ENCODE measurements around the gene SRP9. TPM values are rescaled to one million over a fixed set of nuclear protein-coding genes. Genes with fewer than 3 reads are reported as not detected.

SRP9 gene
- total RNA-seq, 1 donor from 2014 or later: 252 TPM

DNA sequence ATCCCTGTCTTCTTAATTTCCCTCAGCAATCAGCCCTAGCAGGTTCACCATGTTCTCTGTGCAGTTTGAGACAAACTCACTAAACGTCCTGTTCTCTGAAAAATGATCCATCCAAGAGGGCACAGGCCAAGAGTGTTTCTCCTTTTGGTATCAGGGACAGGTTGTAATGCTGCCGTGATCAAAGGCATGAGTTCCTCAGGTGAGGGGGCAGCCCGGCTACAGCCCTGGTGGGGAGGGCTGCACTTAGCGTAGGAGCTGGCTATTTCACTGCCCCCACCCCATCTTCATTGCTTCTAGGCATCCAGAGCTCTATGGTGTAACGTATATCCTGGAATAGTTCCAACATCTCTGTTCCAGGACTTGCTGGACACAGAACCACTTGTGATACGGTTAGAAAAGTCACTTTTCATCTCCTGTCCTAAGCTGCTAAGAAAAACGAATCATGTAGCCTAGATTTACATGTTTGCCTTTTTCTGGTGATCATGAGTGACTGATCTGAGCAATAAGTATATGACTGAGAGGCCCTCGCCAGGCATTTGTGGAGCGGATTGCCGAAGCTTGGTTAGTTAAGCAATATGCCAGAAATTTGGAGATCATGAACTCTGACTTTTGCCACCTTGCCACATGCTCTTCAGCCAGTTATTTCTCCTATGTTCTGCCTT, 41.1 kb upstream of the SRP9 start:
- H3K4me1 Mint-ChIP-seq (ENCODE audit: unreplicated experiment): no peaks in the 10 kb centered on the region
- no peak for DNase-seq (ENCODE audit: low spot score)
- no peak overlapping the region for H3K27ac Mint-ChIP-seq (ENCODE audit: unreplicated experiment)
- no peaks in the 10 kb centered on the region for H3K36me3 Mint-ChIP-seq (ENCODE audit: low read depth, unreplicated experiment)
- TF ChIP-seq, protein P1, sequence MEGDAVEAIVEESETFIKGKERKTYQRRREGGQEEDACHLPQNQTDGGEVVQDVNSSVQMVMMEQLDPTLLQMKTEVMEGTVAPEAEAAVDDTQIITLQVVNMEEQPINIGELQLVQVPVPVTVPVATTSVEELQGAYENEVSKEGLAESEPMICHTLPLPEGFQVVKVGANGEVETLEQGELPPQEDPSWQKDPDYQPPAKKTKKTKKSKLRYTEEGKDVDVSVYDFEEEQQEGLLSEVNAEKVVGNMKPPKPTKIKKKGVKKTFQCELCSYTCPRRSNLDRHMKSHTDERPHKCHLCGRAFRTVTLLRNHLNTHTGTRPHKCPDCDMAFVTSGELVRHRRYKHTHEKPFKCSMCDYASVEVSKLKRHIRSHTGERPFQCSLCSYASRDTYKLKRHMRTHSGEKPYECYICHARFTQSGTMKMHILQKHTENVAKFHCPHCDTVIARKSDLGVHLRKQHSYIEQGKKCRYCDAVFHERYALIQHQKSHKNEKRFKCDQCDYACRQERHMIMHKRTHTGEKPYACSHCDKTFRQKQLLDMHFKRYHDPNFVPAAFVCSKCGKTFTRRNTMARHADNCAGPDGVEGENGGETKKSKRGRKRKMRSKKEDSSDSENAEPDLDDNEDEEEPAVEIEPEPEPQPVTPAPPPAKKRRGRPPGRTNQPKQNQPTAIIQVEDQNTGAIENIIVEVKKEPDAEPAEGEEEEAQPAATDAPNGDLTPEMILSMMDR (IDR thresholded peaks at IDR 0.05; ENCODE audit: unreplicated experiment): no peak
- no peaks in the 10 kb centered on the region for H3K9me3 Mint-ChIP-seq (ENCODE audit: unreplicated experiment)
- H3K4me3 Mint-ChIP-seq (ENCODE audit: unreplicated experiment): no peak overlapping the region
- H3K27me3 Mint-ChIP-seq (ENCODE audit: unreplicated experiment): peaks cover 2% of the 10 kb centered on the region

DNA sequence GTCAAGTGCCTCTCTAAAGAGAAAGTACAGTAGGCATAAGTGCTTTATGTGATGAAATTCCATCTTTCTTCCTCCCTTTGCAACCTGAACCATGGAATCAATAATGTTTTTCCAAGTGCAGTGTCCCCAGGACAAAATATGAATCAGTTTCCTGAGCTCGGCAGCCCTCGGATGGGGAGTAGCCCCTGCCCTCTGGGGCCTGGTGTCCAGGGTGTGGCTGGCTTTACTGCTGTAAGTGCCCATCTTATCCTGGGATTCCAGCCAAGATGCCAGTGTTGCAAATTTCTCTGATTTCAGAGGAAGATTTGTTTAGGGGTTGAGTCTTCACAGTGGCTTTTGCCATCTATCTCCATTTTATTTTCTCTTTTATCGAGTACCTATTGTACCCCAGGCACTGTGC, 40.5 kb upstream of the SRP9 start:
- Mint-ChIP-seq H3K4me1 (ENCODE audit: unreplicated experiment) (no peaks in the 10 kb centered on the region), H3K27me3 (ENCODE audit: unreplicated experiment) (peaks cover 2% of the 10 kb centered on the region), H3K36me3 (ENCODE audit: low read depth, unreplicated experiment) (no peaks in the 10 kb centered on the region), H3K4me3 (ENCODE audit: unreplicated experiment) (no peak overlapping the region), H3K27ac (ENCODE audit: unreplicated experiment) (no peak overlapping the region), H3K9me3 (ENCODE audit: unreplicated experiment) (no peaks in the 10 kb centered on the region)
- DNase-seq (ENCODE audit: low spot score): no peak
- TF ChIP-seq, protein P1 (IDR thresholded peaks at IDR 0.05; ENCODE audit: unreplicated experiment): no peak

DNA sequence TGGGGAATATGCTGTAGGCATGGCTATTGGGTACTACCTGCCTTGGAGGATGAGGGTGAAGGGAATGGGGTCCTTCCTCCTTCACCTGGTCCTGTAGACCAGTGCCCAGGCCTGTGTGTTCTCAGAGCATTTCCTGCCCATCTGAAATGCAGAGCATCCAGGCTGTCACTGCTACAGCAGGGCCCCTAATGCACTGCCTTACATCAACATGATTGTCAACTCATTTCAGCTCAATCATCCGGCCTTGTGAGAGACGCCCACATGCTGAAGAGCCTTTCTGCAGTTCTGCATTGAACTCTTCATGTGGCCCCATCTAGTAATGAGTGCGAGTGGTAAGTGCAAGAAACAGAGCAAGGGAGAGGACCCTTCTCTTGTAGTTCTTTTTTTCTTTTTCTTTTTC, 39.8 kb upstream of the SRP9 start:
- Mint-ChIP-seq H3K36me3 (ENCODE audit: low read depth, unreplicated experiment) (no peaks in the 10 kb centered on the region), H3K4me3 (ENCODE audit: unreplicated experiment) (no peak overlapping the region), H3K9me3 (ENCODE audit: unreplicated experiment) (no peaks in the 10 kb centered on the region), H3K4me1 (ENCODE audit: unreplicated experiment) (no peaks in the 10 kb centered on the region), H3K27me3 (ENCODE audit: unreplicated experiment) (no peaks in the 10 kb centered on the region), H3K27ac (ENCODE audit: unreplicated experiment) (no peak overlapping the region)
- no peak for DNase-seq (ENCODE audit: low spot score)
- TF ChIP-seq, protein P1 (IDR thresholded peaks at IDR 0.05; ENCODE audit: unreplicated experiment): no peak

DNA sequence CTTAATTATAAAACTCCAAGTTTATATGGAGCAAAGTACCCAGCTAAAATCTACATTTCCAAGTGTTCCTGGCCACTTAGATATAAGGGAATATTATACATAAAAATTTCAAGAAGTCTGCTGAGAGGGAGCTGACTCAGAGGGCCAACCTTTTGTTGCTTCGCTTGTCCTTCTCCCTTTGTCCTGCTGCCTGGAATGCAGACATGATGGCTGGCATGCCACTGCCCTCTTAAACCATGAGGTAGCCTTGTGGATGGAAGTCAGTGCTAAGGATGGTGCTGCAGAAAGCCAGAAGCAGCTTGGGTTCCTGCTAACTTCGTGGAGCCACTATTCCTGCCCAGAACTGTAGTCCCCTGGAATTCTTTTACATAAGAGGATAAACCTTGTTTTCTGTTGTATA, 38.9 kb upstream of the SRP9 start:
- H3K27ac Mint-ChIP-seq (ENCODE audit: unreplicated experiment): no peak overlapping the region
- TF ChIP-seq, protein P1 (IDR thresholded peaks at IDR 0.05; ENCODE audit: unreplicated experiment): no peak
- H3K4me1 Mint-ChIP-seq (ENCODE audit: unreplicated experiment): no peaks in the 10 kb centered on the region
- no peak for DNase-seq (ENCODE audit: low spot score)
- H3K36me3 Mint-ChIP-seq (ENCODE audit: low read depth, unreplicated experiment): no peaks in the 10 kb centered on the region
- H3K9me3 Mint-ChIP-seq (ENCODE audit: unreplicated experiment): no peaks in the 10 kb centered on the region
- no peaks in the 10 kb centered on the region for H3K27me3 Mint-ChIP-seq (ENCODE audit: unreplicated experiment)
- no peak overlapping the region for H3K4me3 Mint-ChIP-seq (ENCODE audit: unreplicated experiment)

DNA sequence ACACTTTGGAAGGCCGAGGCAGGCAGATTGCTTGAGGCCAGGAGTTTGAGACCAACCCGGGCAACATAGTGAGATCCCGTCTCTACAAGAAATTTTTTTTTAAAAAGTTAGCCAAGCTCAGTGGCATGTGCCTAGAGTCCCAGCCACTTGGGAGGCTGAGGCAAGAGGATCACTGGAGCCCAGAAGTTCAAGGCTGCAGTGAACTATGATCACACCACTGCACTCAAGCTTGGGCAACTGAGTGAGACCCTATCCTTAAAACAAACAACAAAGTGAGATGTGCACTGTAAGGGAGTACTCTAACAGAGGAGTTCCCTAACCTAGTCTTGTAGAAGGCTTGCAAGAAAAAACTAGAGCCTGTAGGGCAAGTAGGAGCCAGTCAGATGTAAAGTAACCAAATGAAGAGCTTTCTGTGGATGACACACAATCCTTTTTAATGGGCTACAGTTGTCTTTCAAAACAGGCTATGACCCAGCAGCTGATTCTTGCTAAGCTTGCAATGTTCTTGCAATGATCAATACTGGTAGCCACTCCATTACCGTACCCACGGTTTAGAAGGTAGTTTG, 38.0 kb upstream of the SRP9 start:
- Mint-ChIP-seq H3K4me1 (ENCODE audit: unreplicated experiment) (no peaks in the 10 kb centered on the region), H3K36me3 (ENCODE audit: low read depth, unreplicated experiment) (no peaks in the 10 kb centered on the region), H3K27ac (ENCODE audit: unreplicated experiment) (no peak overlapping the region), H3K27me3 (ENCODE audit: unreplicated experiment) (no peaks in the 10 kb centered on the region), H3K9me3 (ENCODE audit: unreplicated experiment) (no peaks in the 10 kb centered on the region), H3K4me3 (ENCODE audit: unreplicated experiment) (no peak overlapping the region)
- no peak for DNase-seq (ENCODE audit: low spot score)
- TF ChIP-seq, protein P1 (IDR thresholded peaks at IDR 0.05; ENCODE audit: unreplicated experiment): no peak
